GM21515 (cell line): Measurements from ENCODE around the gene CCDC136.

Experiments used
- ATAC-seq: cut with Tn5 transposase; IDR thresholded peaks from one replicate; pipeline ENCODE4 v1.9.1; 2021; ENCODE audit not compliant: unreplicated experiment

Gene CCDC136

GRCh38 chr7:128804484-128804883 lies 12.7 kb downstream of the CCDC136 start:
- ATAC-seq: no peak

- no peak for ATAC-seq
Measured at GRCh38 chr7:128805225-128805624, 13.5 kb downstream of the CCDC136 start.

GRCh38 chr7:128807191-128807590 lies 15.4 kb downstream of the CCDC136 start:
- ATAC-seq: no peak

GRCh38 chr7:128809363-128809762 lies 17.6 kb downstream of the CCDC136 start:
- ATAC-seq: no peak

GRCh38 chr7:128810473-128810872 lies 18.7 kb downstream of the CCDC136 start:
- ATAC-seq: no peak

- no peak for ATAC-seq
Measured at GRCh38 chr7:128810997-128811396, 19.2 kb downstream of the CCDC136 start.

GRCh38 chr7:128811631-128812430 lies 20.1 kb downstream of the CCDC136 start:
- no peak for ATAC-seq

- ATAC-seq: no peak
Measured at GRCh38 chr7:128812514-128813168, 20.9 kb downstream of the CCDC136 start.

GRCh38 chr7:128814499-128814898 lies 22.7 kb downstream of the CCDC136 start:
- no peak for ATAC-seq

GRCh38 chr7:128815289-128815942 lies 23.6 kb downstream of the CCDC136 start:
- no peak for ATAC-seq

GRCh38 chr7:128818694-128819093 lies 26.9 kb downstream of the CCDC136 start:
- ATAC-seq: no peak

- ATAC-seq: no peak
Measured at GRCh38 chr7:128821724-128822123, 30.0 kb downstream of the CCDC136 start.

GRCh38 chr7:128826512-128826911 lies 34.7 kb downstream of the CCDC136 start:
- no peak for ATAC-seq

GRCh38 chr7:128826916-128827247 lies 35.1 kb downstream of the CCDC136 start:
- no peak for ATAC-seq

- ATAC-seq: no peak
Measured at GRCh38 chr7:128827248-128827958, 35.6 kb downstream of the CCDC136 start.

GRCh38 chr7:128827971-128828711 lies 36.4 kb downstream of the CCDC136 start:
- ATAC-seq: no peak

- ATAC-seq: no peak
Measured at GRCh38 chr7:128829391-128830166, 37.8 kb downstream of the CCDC136 start.

GRCh38 chr7:128830231-128831177 lies 38.7 kb downstream of the CCDC136 start, which contains the start of gene FLNC:
Gene FLNC, plus strand, starts transcription at chr7:128830406. Its CDS starts 232 bp downstream, at chr7:128830638.
- no peak for ATAC-seq
